Brain microvascular endothelial cell (primary cell): Measurements from ENCODE around the gene SEMA6A.
"Not testable (repeated sequence)": the region's sequence is repeated elsewhere in the genome, so short reads cannot be mapped to it uniquely, and the experiment has no call there.

Experiments used
- DNase-seq: peaks from one replicate; pipeline ENCODE4 v3.0.0-alpha.2; 2020
- H3K27ac ChIP-seq: fragments of 250-450 bp; sonication (Bioruptor Pico); 2 replicates; pipeline ENCODE4 v1.5.1; 2020; ENCODE audit warnings: mild to moderate bottlenecking, moderate library complexity
- H3K27me3 ChIP-seq: fragments of 250-450 bp; sonication (Bioruptor Pico); replicated peaks from 2 replicates; pipeline ENCODE4 v1.5.1; 2020; ENCODE audit warnings: mild to moderate bottlenecking
- H3K36me3 ChIP-seq: fragments of 250-450 bp; sonication (Bioruptor Pico); replicated peaks from 2 replicates; pipeline ENCODE4 v1.5.1; 2020; ENCODE audit warnings: mild to moderate bottlenecking
- H3K4me3 ChIP-seq: 2 replicates; pipeline ENCODE4 v1.5.1; 2011; ENCODE audit warnings: low read depth, mild to moderate bottlenecking, control low read depth, low read length, moderate library complexity
- CTCF ChIP-seq: IDR thresholded peaks from 2 replicates; pipeline ENCODE4 v1.5.1; 2011; ENCODE audit warnings: low read depth, mild to moderate bottlenecking, moderate library complexity, low read length, control low read depth, inconsistent platforms; ENCODE audit errors: missing control alignments
- in situ Hi-C: cut with HindIII; loops from 2 replicates; pipeline ENCODE4 v1.10.0; 2017; ENCODE audit warnings: low sequenced_read_pairs, low pct_ligation_motif_present

SEMA6A gene

DNA sequence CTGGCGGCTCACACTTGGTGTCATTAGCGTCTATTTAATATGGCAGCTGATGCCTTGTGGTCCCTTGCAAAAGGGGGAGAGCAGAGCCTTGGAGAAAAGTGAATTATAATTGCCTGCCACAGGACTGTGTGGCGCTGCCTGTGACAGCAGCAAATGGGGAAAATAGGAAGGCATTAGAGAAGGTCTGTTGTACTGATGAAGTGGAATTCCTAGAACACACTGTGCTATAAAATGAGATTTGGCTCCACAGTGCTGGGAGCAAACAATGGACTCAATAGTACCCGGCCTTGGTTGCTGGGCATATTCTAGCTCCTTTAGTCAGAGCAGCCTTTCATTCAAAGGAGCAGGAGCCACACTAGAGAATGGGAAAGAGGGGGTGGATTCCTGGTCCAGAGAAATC lies 21.3 kb downstream of the SEMA6A start:
- no peak overlapping the region for H3K4me3 ChIP-seq
- TF ChIP-seq CTCF: no peak
- H3K27me3 ChIP-seq: no peaks in the 10 kb centered on the region
- DNase-seq: no peak
- in situ Hi-C loops: no loop called here
- H3K36me3 ChIP-seq: no peaks in the 10 kb centered on the region
- H3K27ac ChIP-seq: no peak overlapping the region

DNA sequence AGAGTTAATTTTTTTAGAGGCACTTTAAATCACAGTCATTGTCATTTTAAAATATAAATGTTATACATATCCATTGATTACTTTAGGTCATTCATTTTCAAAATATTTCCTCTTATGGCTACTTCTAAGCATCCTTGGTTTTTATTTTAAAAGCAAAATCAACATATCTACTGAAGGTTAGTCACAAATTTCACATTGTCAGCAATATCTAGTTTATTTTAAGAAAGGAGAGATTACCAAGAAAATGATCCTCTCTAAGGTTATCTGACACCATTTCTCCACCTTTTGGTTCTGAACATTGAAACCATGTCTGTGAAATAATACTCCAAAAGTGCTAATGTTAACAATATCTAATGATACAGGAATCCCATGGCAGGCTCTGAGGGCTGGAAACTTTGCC lies 24.5 kb downstream of the SEMA6A start:
- in situ Hi-C loops: no loop called here
- Histone ChIP-seq H3K27me3 (no peaks in the 10 kb centered on the region), H3K36me3 (no peaks in the 10 kb centered on the region), H3K4me3 (no peak overlapping the region), H3K27ac (no peak overlapping the region)
- no peak for TF ChIP-seq CTCF
- DNase-seq: no peak

DNA sequence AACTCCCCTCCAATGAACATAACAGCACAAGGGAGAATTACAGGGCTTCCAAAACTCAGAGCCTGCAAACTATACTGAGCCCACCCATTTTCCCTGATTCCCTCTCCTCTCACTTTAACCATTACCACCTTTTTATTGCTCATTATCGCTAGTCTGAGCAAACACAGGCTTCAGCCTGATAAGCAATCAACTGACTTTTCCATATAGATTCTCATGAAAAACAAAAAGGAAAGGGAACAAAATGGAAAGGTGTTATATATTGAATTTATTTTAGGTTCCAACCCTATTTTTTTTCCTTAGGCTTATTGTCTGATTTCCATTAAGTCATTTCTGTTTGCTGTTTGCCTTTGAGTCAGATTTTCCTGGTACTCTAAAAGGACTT lies 27.9 kb downstream of the SEMA6A start:
- in situ Hi-C loops: no loop called here
- H3K36me3 ChIP-seq: no peaks in the 10 kb centered on the region
- H3K27ac ChIP-seq: no peak overlapping the region
- no peak overlapping the region for H3K4me3 ChIP-seq
- no peaks in the 10 kb centered on the region for H3K27me3 ChIP-seq
- TF ChIP-seq CTCF: no peak
- DNase-seq: no peak

- no peak overlapping the region for H3K27ac ChIP-seq
- in situ Hi-C loops: no loop called here
- TF ChIP-seq CTCF: no peak
- no peaks in the 10 kb centered on the region for H3K36me3 ChIP-seq
- H3K27me3 ChIP-seq: no peaks in the 10 kb centered on the region
- no peak overlapping the region for H3K4me3 ChIP-seq
- no peak for DNase-seq
Observed at GRCh38 chr5:116546033-116546742, 28.4 kb downstream of the SEMA6A start.

DNA sequence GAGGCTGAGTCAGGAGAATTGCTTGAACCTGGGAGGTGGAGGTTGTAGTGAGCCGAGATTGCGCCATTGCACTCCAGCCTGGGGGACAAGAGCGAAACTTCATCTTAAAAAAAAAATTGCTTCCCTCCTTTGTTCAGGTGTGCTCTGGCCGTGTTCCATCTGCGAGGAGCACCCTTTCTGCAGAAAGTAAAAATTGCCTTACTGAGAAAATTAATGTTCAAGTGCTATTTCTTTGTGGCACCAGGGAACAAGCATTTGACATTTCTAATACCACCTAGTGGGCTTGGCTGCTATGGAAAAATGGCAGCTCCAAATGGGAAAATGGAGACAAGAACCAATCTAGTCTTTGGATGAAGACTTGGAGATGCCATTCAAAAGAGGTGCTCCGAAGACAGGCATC lies 29.2 kb downstream of the SEMA6A start:
- not testable (repeated sequence) for H3K36me3 ChIP-seq

DNA sequence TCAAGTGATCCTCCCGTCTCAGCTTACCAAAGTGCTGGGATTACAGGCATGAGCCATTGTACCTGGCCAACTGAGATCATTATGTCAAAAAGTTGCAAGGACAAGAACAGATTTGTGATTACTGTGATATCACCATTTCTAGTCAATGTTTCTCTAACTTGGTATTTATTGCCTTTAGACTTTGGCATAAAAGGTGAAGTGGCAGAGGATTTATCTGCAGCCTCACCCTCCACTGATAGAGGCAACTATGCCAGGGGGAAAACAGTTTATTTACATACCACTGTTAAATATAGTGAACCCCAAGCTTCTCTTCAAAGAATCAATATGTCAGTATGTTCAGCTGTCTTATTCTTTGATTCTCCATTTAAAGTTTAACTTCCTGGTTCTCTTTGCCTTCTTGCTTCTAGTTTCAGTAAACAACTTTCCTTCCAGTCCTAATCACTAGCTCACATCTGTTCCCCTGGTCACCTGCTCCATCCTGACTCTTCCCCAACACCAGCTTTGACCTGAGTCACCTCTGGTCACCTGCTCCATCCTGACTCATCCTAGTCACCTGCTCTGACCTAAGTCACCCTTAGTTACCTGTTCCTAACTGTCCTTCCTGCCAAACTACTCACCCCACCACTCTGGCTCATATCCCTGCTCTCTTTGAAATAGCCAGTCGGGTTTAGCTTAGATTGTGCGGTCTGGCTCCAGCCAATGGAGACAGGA lies 29.9 kb downstream of the SEMA6A start:
- H3K4me3 ChIP-seq: no peak overlapping the region
- in situ Hi-C loops: no loop called here
- no peak for DNase-seq
- no peak for TF ChIP-seq CTCF
- no peaks in the 10 kb centered on the region for H3K27me3 ChIP-seq
- no peaks in the 10 kb centered on the region for H3K36me3 ChIP-seq
- H3K27ac ChIP-seq: no peak overlapping the region

More for the DNA sequence above, 29.2 kb downstream of the SEMA6A start:
- in situ Hi-C loops, H3K4me3 ChIP-seq, H3K27ac ChIP-seq, H3K27me3 ChIP-seq, DNase-seq: not testable (repeated sequence)
